ENCODE data around the gene EDEM2. TPM values are rescaled to one million over a fixed set of nuclear protein-coding genes. Genes with fewer than 3 reads are reported as not detected.
"Not testable (repeated sequence)": the region's sequence is repeated elsewhere in the genome, so short reads cannot be mapped to it uniquely, and the experiment has no call there.

Gene EDEM2
- polyA plus RNA-seq, 2 of the 4 experiments (the other 2 are of a cell fraction) = 41.6 to 51.2 TPM

GRCh38 chr20:35085477-35086225, 61.5 kb downstream of the EDEM2 start:
- no peak for TF ChIP-seq CHD2 (IDR thresholded peaks at IDR 0.05; ENCODE audit: low read length, partially characterized antibody)
- TF ChIP-seq RFX5 (IDR thresholded peaks at IDR 0.05) = no peak
- TF ChIP-seq GATA3 (IDR thresholded peaks at IDR 0.05; ENCODE audit: borderline replicate concordance) = no peak
- TF ChIP-seq TP53 (CRISPR knock-in tag; IDR thresholded peaks at IDR 0.05) = no peak
- TF ChIP-seq HEYL (CRISPR knock-in tag; IDR thresholded peaks at IDR 0.05) = no peak
- no peak for TF ChIP-seq POLR2A (IDR thresholded peaks at IDR 0.05; ENCODE audit: low read length)
- TF ChIP-seq MYC (IDR thresholded peaks at IDR 0.05; ENCODE audit: borderline replicate concordance, low read length) = no peak
- TF ChIP-seq ZC3H11A (IDR thresholded peaks at IDR 0.05) = no peak
- no peak for TF ChIP-seq EHF (CRISPR knock-in tag; IDR thresholded peaks at IDR 0.05)
- no peak for TF ChIP-seq NR3C1 (IDR thresholded peaks at IDR 0.05)
- no peak for TF ChIP-seq MAFK (IDR thresholded peaks at IDR 0.05; ENCODE audit: partially characterized antibody)
- no peak for TF ChIP-seq HMGXB4 (CRISPR knock-in tag; IDR thresholded peaks at IDR 0.05; ENCODE audit: borderline replicate concordance)
- TF ChIP-seq FOSL2 (IDR thresholded peaks at IDR 0.05) = no peak
- TF ChIP-seq FOSL2 (CRISPR knock-in tag; IDR thresholded peaks at IDR 0.05) = no peak
- ChIA-PET POLR2A (interaction anchor here (0.6 kb wide), 1 partner anchor 118 kb away, joined by 3 read pairs; no protein-coding TSS in a partner anchor), CTCF (interaction anchor here (0.7 to 3.6 kb wide), 3 partner anchors 11 to 212 kb away, joined by 3 to 23 read pairs (median 3); no protein-coding TSS in a partner anchor)
- Histone ChIP-seq H3K9me3 (no peaks in the 10 kb centered on the region), H3K4me2 (no peak overlapping the region), H3K27ac (no peak overlapping the region), H3K4me1 (no peaks in the 10 kb centered on the region), H3K4me3 (no peak overlapping the region)
- WGBS (ENCODE audit: missing lambda C conversion rate) = 85% methylated on average over 11 of the region's 11 CpGs
- FAIRE-seq (no peak), DNase-seq (ENCODE audit: low read depth in 1 of 2, low spot score in 1 of 2) (no peak), ATAC-seq (no peak)

GRCh38 chr20:35084998-35085397, 62.1 kb downstream of the EDEM2 start:
- Histone ChIP-seq H3K4me2 (no peak overlapping the region), H3K4me3 (no peak overlapping the region), H3K9me3 (no peaks in the 10 kb centered on the region), H3K27ac (no peak overlapping the region), H3K4me1 (no peaks in the 10 kb centered on the region)
- DNase-seq (ENCODE audit: low read depth in 1 of 2, low spot score in 1 of 2) (no peak), FAIRE-seq (no peak), ATAC-seq (no peak)
- TF ChIP-seq EHF (CRISPR knock-in tag; IDR thresholded peaks at IDR 0.05) (no peak), NPAS2 (CRISPR knock-in tag; IDR thresholded peaks at IDR 0.05; ENCODE audit: borderline replicate concordance) (no peak)
- ChIA-PET CTCF (interaction anchor here (1.1 to 3.6 kb wide), 3 partner anchors 11 to 212 kb away, joined by 3 to 23 read pairs (median 3); partner anchors contain the start of gene GGT7), POLR2A (no interaction called here)
- WGBS (ENCODE audit: missing lambda C conversion rate) = 87% methylated on average over 3 of the region's 3 CpGs

GRCh38 chr20:35080348-35080642, 66.8 kb downstream of the EDEM2 start:
- H3K4me2 ChIP-seq; H3K9me3 ChIP-seq; H3K4me3 ChIP-seq; ATAC-seq; H3K4me1 ChIP-seq; DNase-seq (ENCODE audit: low read depth in 1 of 2, low spot score in 1 of 2); FAIRE-seq; H3K27ac ChIP-seq; POLR2A ChIA-PET: not testable (repeated sequence)
- CTCF ChIA-PET = interaction anchor here (2.1 kb wide), 1 partner anchor 16 kb away, joined by 6 read pairs; no protein-coding TSS in a partner anchor
- 70% methylated on average over 5 of the region's 5 CpGs for whole genome bisulfite sequencing (ENCODE audit: missing lambda C conversion rate)

- Histone ChIP-seq H3K4me3 (no peak overlapping the region), H3K27ac (no peak overlapping the region), H3K4me1 (no peaks in the 10 kb centered on the region), H3K4me2 (no peak overlapping the region), H3K9me3 (no peaks in the 10 kb centered on the region)
- ChIA-PET POLR2A (no interaction called here), CTCF (interaction anchor here (2.1 kb wide), 1 partner anchor 16 kb away, joined by 6 read pairs; no protein-coding TSS in a partner anchor)
- WGBS (ENCODE audit: missing lambda C conversion rate) = 91% methylated on average over 8 of the region's 8 CpGs
- FAIRE-seq = no peak
- no peak for DNase-seq (ENCODE audit: low read depth in 1 of 2, low spot score in 1 of 2)
- no peak for ATAC-seq
- TF ChIP-seq RCOR1 (IDR thresholded peaks at IDR 0.05; ENCODE audit: low read depth, low read length) = no peak
Measured at GRCh38 chr20:35079472-35080347, 67.4 kb downstream of the EDEM2 start.
